HUES6 (cell line): Measurements from ENCODE around the gene CCDC137.
A peak's percentile ranks its signal among the peaks of the same experiment; 100 is the strongest.
"Not testable (repeated sequence)": the region's sequence is repeated elsewhere in the genome, so short reads cannot be mapped to it uniquely, and the experiment has no call there.

Experiments used
- H3K27ac ChIP-seq: 2 replicates; pipeline ENCODE4 v1.7.0; 2013; ENCODE audit warnings: low read depth, mild to moderate bottlenecking, low read length, inconsistent platforms
- H3K27me3 ChIP-seq: 2 replicates; pipeline ENCODE4 v1.6.1; 2013; ENCODE audit warnings: low read length; ENCODE audit not compliant: control insufficient read depth, insufficient read depth
- H3K36me3 ChIP-seq: 2 replicates; pipeline ENCODE4 v1.6.1; 2013; ENCODE audit warnings: low read length; ENCODE audit not compliant: control insufficient read depth, insufficient read depth
- H3K4me1 ChIP-seq: 2 replicates; pipeline ENCODE4 v1.6.1; 2013; ENCODE audit warnings: low read length; ENCODE audit not compliant: control insufficient read depth, insufficient read depth
- H3K4me3 ChIP-seq: 2 replicates; pipeline ENCODE4 v1.5.1; 2013; ENCODE audit warnings: low read depth, low read length
- H3K9ac ChIP-seq: one replicate; pipeline ENCODE4 v1.6.1; 2013; ENCODE audit warnings: mild to moderate bottlenecking, low read length
- H3K9me3 ChIP-seq: 2 replicates; pipeline ENCODE4 v1.6.1; 2013; ENCODE audit warnings: low read depth, low read length; ENCODE audit not compliant: control insufficient read depth, insufficient read depth

CCDC137 gene

GRCh38 chr17:81667754-81668153, 1.2 kb downstream of the CCDC137 start:
- H3K27ac ChIP-seq: no peak overlapping the region
- H3K4me1 ChIP-seq: peaks cover 15% of the 10 kb centered on the region
- H3K27me3 ChIP-seq: no peaks in the 10 kb centered on the region
- peak overlapping the region; percentile 40 for H3K4me3 ChIP-seq
- no peak overlapping the region for H3K9ac ChIP-seq
- H3K9me3 ChIP-seq: no peaks in the 10 kb centered on the region
- H3K36me3 ChIP-seq: peaks cover 62% of the 10 kb centered on the region

- H3K27me3 ChIP-seq: no peaks in the 10 kb centered on the region
- peaks cover 76% of the 10 kb centered on the region for H3K36me3 ChIP-seq
- 0 out of 2 replicates have a peak, but pooled peaks cover 3% of the 10 kb centered on the region for H3K4me1 ChIP-seq
- H3K27ac ChIP-seq: no peak overlapping the region
- H3K4me3 ChIP-seq: no peak overlapping the region
- no peaks in the 10 kb centered on the region for H3K9me3 ChIP-seq
- H3K9ac ChIP-seq: no peak overlapping the region
Measured at GRCh38 chr17:81672504-81672903, 6.0 kb downstream of the CCDC137 start.

- H3K36me3 ChIP-seq: peaks cover 73% of the 10 kb centered on the region
- H3K4me3 ChIP-seq: no peak overlapping the region
- H3K4me1 ChIP-seq: no peaks in the 10 kb centered on the region
- H3K27ac ChIP-seq: no peak overlapping the region
- H3K9ac ChIP-seq: no peak overlapping the region
- no peaks in the 10 kb centered on the region for H3K9me3 ChIP-seq
- H3K27me3 ChIP-seq: no peaks in the 10 kb centered on the region
Measured at GRCh38 chr17:81672954-81673353, 6.4 kb downstream of the CCDC137 start.

GRCh38 chr17:81673561-81674258, 7.2 kb downstream of the CCDC137 start:
- H3K9ac ChIP-seq: no peak overlapping the region
- peaks cover 66% of the 10 kb centered on the region for H3K36me3 ChIP-seq
- no peak overlapping the region for H3K4me3 ChIP-seq
- no peaks in the 10 kb centered on the region for H3K4me1 ChIP-seq
- no peaks in the 10 kb centered on the region for H3K9me3 ChIP-seq
- no peak overlapping the region for H3K27ac ChIP-seq
- no peaks in the 10 kb centered on the region for H3K27me3 ChIP-seq

- not testable (repeated sequence) for H3K27me3 ChIP-seq, H3K9me3 ChIP-seq, H3K27ac ChIP-seq, H3K9ac ChIP-seq, H3K4me3 ChIP-seq, H3K4me1 ChIP-seq
- peaks cover 47% of the 10 kb centered on the region for H3K36me3 ChIP-seq
Measured at GRCh38 chr17:81675515-81676221, 9.1 kb downstream of the CCDC137 start.

GRCh38 chr17:81676906-81677305, 10.4 kb downstream of the CCDC137 start:
- Histone ChIP-seq H3K9ac (no peak overlapping the region), H3K9me3 (no peaks in the 10 kb centered on the region), H3K27ac (no peak overlapping the region), H3K36me3 (peaks cover 44% of the 10 kb centered on the region), H3K4me1 (no peaks in the 10 kb centered on the region), H3K4me3 (no peak overlapping the region), H3K27me3 (no peaks in the 10 kb centered on the region)

- peaks cover 12% of the 10 kb centered on the region for H3K4me1 ChIP-seq
- H3K9ac ChIP-seq: no peak overlapping the region
- H3K27ac ChIP-seq: no peak overlapping the region
- H3K4me3 ChIP-seq: no peak overlapping the region
- H3K36me3 ChIP-seq: peaks cover 14% of the 10 kb centered on the region
- H3K27me3 ChIP-seq: no peaks in the 10 kb centered on the region
- no peaks in the 10 kb centered on the region for H3K9me3 ChIP-seq
Measured at GRCh38 chr17:81680150-81680549, 13.6 kb downstream of the CCDC137 start.

GRCh38 chr17:81681672-81682071, 15.1 kb downstream of the CCDC137 start:
- no peaks in the 10 kb centered on the region for H3K27me3 ChIP-seq
- H3K9me3 ChIP-seq: no peaks in the 10 kb centered on the region
- H3K9ac ChIP-seq: no peak overlapping the region
- H3K36me3 ChIP-seq: peaks cover 25% of the 10 kb centered on the region
- H3K27ac ChIP-seq: no peak overlapping the region
- no peak overlapping the region for H3K4me3 ChIP-seq
- peaks cover 14% of the 10 kb centered on the region for H3K4me1 ChIP-seq

GRCh38 chr17:81682565-81683207, 16.1 kb downstream of the CCDC137 start:
- H3K4me1 ChIP-seq: peaks cover 14% of the 10 kb centered on the region
- H3K4me3 ChIP-seq: peak overlapping the region; percentile 98
- peaks cover 35% of the 10 kb centered on the region for H3K36me3 ChIP-seq
- no peaks in the 10 kb centered on the region for H3K27me3 ChIP-seq
- peak overlapping the region; percentile 83; the same call in 1 of the 2 replicates for H3K27ac ChIP-seq
- no peaks in the 10 kb centered on the region for H3K9me3 ChIP-seq
- H3K9ac ChIP-seq: peak overlapping the region; percentile 90

- peak overlapping the region; percentile 83; the same call in 1 of the 2 replicates for H3K27ac ChIP-seq
- H3K4me3 ChIP-seq: peak overlapping the region; percentile 98
- H3K27me3 ChIP-seq: no peaks in the 10 kb centered on the region
- H3K36me3 ChIP-seq: peaks cover 40% of the 10 kb centered on the region
- peaks cover 14% of the 10 kb centered on the region for H3K4me1 ChIP-seq
- H3K9me3 ChIP-seq: no peaks in the 10 kb centered on the region
- peak overlapping the region; percentile 90 for H3K9ac ChIP-seq
Measured at GRCh38 chr17:81683208-81683583, 16.7 kb downstream of the CCDC137 start.
